Measurements from ENCODE around the gene NDUFB11. TPM values are rescaled to one million over a fixed set of nuclear protein-coding genes. Genes with fewer than 3 reads are reported as not detected.

Gene NDUFB11
- total RNA-seq, 2 donors from 2014 or later = 113 to 120 TPM

DNA sequence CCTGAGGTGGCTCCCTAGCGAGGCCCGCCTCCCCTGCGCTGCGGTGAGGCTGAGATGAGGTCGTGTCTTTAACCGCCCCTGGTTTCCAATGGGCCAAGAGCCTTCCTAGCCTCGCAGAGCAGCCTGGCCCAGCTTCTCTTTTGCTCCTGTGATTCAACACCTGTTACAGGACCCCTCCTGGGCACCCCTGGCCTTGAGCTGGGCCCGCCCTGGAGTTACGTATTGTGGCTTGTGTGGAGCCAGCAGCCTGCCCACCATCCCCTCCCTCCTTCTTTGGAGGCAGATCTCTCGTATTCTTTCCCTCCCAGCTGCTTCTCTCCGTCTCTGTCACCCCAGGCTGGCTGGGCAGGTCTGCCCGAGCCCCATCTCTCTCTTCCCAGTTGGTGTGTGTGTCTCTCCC is 29.9 kb upstream of the NDUFB11 start:
- TF ChIP-seq CTCF (IDR thresholded peaks at IDR 0.05) = no peak
- no peak overlapping the region for H3K27ac ChIP-seq
- no peaks in the 10 kb centered on the region for H3K9me3 ChIP-seq
- H3K4me1 ChIP-seq = peaks cover 0 to 14% of the 10 kb centered on the region in 2 donors
- DNase-seq (ENCODE audit: low spot score) = no peak
- no peak overlapping the region for H3K4me3 ChIP-seq
- H3K36me3 ChIP-seq = peaks cover 59% of the 10 kb centered on the region
- no peaks in the 10 kb centered on the region for H3K27me3 ChIP-seq

DNA sequence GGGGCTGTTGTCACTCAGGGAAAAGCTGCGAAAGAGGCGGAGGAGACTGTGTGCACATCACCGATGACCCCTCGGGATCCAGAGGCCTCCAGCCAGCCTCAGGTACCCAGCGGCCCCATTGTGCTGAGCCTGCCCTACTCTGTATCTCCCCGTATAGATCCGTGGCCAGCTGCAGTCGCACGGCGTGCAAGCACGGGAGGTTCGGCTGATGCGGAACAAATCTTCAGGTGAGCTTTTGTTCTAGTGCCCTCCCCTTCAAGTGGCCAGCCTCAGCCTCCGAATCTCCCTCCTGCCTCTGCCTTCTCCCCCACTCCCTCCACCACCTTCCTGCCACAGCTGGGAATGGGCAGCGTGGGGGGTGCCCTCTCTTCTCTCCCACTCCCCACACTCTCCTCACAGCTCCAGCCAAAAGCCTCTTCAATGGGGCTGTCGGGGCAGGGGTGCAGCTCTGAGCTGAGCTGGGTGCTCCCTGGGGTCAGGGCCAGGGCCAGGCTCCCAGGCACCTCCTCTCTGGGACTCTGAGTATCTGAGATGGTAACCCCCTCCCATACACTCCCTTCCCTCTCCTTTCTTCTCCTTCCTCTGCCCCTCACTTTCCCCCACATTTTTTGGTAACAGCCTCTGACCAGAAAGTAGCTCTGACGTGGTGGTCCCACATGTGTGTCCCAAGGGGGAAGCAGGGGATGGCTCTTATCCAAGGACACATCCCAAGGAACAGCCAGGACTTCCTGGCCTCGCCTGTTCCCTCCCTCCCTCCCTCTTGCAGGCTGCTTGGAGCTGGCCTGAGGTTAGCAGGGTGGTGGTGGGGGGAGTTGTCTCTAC is 28.7 kb upstream of the NDUFB11 start:
- H3K27ac ChIP-seq = no peak overlapping the region
- H3K36me3 ChIP-seq = peaks cover 57% of the 10 kb centered on the region
- peaks cover 0 to 8% of the 10 kb centered on the region in 2 donors for H3K4me1 ChIP-seq
- no peak for TF ChIP-seq CTCF (IDR thresholded peaks at IDR 0.05)
- DNase-seq (ENCODE audit: low spot score) = no peak
- H3K4me3 ChIP-seq = no peak overlapping the region
- no peaks in the 10 kb centered on the region for H3K27me3 ChIP-seq
- H3K9me3 ChIP-seq = no peaks in the 10 kb centered on the region

- DNase-seq (ENCODE audit: low spot score) = no peak
- peaks cover 0 to 8% of the 10 kb centered on the region in 2 donors for H3K4me1 ChIP-seq
- peaks cover 51% of the 10 kb centered on the region for H3K36me3 ChIP-seq
- no peak overlapping the region for H3K4me3 ChIP-seq
- TF ChIP-seq CTCF (IDR thresholded peaks at IDR 0.05) = no peak
- H3K27ac ChIP-seq = no peak overlapping the region
- H3K27me3 ChIP-seq = no peaks in the 10 kb centered on the region
- H3K9me3 ChIP-seq = no peaks in the 10 kb centered on the region
Measured at GRCh38 chrX:47172549-47172948, 28.0 kb upstream of the NDUFB11 start.

DNA sequence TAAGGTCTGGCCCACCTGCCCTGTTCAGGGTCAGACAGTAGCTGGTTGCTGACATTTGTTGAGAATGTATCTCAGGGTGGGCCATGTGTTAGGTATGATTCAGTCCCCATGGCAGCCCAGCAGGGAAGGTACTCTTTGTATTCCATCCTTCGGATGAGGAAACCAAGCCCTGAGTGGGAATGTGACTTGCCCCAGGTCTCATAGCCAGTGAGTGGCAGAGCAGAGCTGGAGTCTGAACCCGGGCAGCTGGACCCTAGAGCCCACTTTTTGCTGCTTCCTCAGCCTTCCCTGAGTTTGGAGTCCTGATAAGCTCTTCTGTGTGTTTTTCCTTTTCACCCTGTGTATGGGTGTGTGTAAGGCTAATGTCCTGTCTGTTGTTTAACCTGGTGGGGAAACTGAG is 27.5 kb upstream of the NDUFB11 start:
- H3K27ac ChIP-seq = no peak overlapping the region
- peaks cover 0 to 8% of the 10 kb centered on the region in 2 donors for H3K4me1 ChIP-seq
- no peak for DNase-seq (ENCODE audit: low spot score)
- no peaks in the 10 kb centered on the region for H3K27me3 ChIP-seq
- no peaks in the 10 kb centered on the region for H3K9me3 ChIP-seq
- peaks cover 45% of the 10 kb centered on the region for H3K36me3 ChIP-seq
- TF ChIP-seq CTCF (IDR thresholded peaks at IDR 0.05) = no peak
- H3K4me3 ChIP-seq = no peak overlapping the region

GRCh38 chrX:47170861-47171692 is 26.6 kb upstream of the NDUFB11 start:
- H3K4me1 ChIP-seq = peaks cover 0 to 8% of the 10 kb centered on the region in 2 donors
- H3K27ac ChIP-seq = no peak overlapping the region
- no peak for DNase-seq (ENCODE audit: low spot score)
- no peak overlapping the region for H3K4me3 ChIP-seq
- H3K9me3 ChIP-seq = no peaks in the 10 kb centered on the region
- no peak for TF ChIP-seq CTCF (IDR thresholded peaks at IDR 0.05)
- H3K36me3 ChIP-seq = peaks cover 37% of the 10 kb centered on the region
- no peaks in the 10 kb centered on the region for H3K27me3 ChIP-seq

Measured in right atrium auricular region (tissue), 2 donors.